Activated CD8-positive, alpha-beta memory T cell treated with anti-CD3 and anti-CD28 coated beads for 48 hours (primary cell): ENCODE results near the gene MYO3B.
"Not testable (repeated sequence)": the region's sequence is repeated elsewhere in the genome, so short reads cannot be mapped to it uniquely, and the experiment has no call there.

Experiments used
- DNase-seq, 3 experiments: peaks; one replicate each; pipeline ENCODE4 v3.0.0-alpha.2; 2020; ENCODE audit warnings: low read depth in 2 of 3, low spot score in 2 of 3

The MYO3B gene

DNA sequence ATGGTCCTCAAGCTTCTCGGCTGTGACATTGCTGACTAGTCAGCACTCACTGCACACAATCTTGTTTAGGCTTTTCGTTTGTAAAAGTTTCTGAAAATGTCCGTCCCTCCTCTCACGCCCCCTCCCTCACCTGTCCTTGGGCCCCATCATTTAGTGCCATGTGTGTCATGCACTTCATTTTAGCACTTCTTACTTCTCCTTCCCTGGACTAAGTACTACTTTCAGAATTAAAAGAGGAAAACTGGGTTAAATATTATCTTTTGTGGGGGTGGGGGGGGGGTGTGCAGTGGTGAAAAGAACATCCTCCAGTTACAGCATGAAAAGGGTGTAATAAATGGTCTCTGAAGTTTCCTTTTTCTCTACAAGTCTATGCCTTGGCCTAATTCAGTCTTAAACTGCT, 355.2 kb downstream of the MYO3B start:
- no peak for DNase-seq

DNA sequence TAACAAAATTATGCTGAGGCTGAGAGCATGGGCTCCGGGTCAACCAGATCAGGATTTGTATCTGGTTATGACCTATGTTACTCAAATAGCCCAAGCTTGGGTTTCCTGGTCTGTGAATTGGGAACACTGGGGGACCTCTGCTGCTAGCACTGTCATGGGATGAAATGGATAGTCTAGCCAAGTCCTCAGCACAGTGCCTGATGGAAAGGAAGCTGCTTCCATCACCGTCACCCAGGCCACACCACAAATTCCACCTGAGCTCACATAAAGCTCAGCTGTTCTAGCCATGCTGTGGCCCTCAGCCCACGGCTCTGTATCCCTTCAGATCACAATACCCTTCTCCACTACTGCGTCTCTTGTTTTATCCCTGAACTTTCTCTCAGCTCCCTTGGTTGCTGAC, 357.6 kb downstream of the MYO3B start:
- DNase-seq, result no peak

- DNase-seq, result no peak
These were observed 366.9 kb downstream of the MYO3B start for GRCh38 chr2:170544817-170545216.

DNA sequence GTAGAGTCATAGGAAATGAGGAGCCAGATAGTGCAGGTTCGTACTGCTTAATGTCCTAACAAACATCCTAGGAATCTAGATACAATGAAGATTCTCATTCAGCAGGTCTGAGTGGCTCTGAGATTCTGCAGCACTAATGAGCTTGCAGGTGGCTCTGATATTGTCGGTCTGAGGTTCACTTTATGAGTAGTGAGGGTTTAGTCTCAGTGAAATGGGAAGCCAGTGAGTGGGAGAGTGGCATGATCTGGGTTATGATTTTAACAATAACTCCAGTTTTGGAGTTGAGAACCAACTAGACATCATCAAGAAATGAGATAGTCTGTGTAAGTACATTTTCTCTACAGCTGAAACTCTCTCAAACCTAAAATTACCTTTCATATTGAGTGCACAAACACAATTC, 370.4 kb downstream of the MYO3B start:
- DNase-seq, result no peak

DNA sequence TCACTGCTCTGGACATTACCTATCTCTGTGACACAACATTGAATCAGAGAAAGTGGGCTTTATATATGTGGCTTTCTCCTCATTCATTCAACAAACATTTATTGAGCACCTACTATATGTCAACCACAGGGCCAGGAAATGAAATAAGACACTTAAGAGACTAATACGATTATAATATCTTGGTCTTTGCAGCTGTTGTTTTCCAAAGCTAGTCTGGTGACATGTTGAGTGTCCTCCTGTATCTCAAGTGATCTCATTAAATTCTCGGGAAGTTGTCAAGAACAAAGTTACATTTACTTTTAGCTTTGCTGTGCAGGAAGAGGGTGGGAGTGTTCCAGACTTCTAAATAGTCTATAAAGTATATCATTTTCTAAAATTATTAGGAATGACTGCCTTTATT, 372.6 kb downstream of the MYO3B start:
- DNase-seq, result no peak

DNA sequence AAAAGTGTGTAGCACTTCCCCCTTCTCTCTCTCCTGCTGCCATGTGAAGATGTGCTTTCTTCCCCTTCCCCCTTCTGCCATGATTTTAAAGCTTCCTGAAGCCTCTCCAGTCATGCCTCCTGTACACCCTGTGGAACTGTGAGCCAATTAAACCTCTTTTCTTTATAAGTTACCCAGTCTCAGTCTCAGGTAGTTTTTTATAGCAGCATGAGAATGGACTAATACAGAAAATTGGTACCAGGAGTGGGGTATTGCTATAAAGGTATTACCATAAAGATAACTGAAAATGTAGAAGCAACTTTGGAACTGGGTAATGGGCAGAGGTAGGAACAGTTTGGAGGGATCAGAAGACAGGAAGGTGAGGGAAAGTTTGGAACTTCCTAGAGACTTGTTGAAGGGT, 374.0 kb downstream of the MYO3B start:
- not testable (repeated sequence) for DNase-seq

GRCh38 chr2:170553748-170554147, 375.8 kb downstream of the MYO3B start:
- DNase-seq, result no peak

GRCh38 chr2:170554278-170554955, 376.5 kb downstream of the MYO3B start:
- no peak for DNase-seq

GRCh38 chr2:170562928-170563327, 385.0 kb downstream of the MYO3B start:
- DNase-seq, result no peak

GRCh38 chr2:170563401-170563800, 385.5 kb downstream of the MYO3B start:
- no peak for DNase-seq

DNA sequence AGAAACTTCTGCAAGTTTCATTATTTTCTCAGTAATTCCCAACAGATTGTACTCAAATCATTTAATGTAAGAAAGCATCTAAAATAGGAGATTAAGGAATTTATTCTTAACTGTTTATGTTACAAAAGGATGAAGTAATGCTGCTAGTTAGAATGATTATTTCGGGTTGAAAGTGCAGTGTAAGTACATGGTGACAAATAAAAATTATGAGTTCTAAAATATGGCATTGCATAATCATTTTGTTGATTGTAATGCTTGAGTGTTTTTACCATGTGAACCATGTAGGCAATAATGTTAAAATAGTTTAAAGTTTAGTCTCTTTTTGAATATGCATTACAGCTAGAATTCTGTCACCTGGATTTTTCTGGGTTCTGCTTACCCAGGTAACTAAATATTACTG, 388.2 kb downstream of the MYO3B start:
- DNase-seq, result no peak

- no peak for DNase-seq
These were observed 389.5 kb downstream of the MYO3B start for GRCh38 chr2:170567429-170567828.

- no peak for DNase-seq
These were observed 390.6 kb downstream of the MYO3B start for GRCh38 chr2:170568511-170568910.

DNA sequence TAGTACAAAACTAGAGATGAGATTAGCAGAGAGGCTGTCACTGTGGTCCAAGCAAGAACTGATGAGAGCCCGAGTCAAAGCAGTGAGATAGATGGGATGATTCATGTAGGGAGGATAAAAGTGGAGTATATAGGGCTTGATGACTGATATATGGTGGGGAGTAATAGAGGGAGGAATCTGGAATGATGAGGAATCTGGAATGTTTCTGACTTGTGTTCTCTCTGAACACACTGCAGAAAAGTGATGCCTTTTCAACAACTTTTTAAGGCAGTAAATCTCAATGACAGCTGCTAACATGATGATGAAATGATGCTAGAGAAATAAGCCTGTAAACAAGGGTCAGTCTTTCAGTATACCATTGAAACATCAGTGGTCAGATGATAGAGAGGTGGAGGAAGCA, 393.7 kb downstream of the MYO3B start:
- no peak for DNase-seq

GRCh38 chr2:170573671-170574070, 395.7 kb downstream of the MYO3B start:
- no peak for DNase-seq

DNA sequence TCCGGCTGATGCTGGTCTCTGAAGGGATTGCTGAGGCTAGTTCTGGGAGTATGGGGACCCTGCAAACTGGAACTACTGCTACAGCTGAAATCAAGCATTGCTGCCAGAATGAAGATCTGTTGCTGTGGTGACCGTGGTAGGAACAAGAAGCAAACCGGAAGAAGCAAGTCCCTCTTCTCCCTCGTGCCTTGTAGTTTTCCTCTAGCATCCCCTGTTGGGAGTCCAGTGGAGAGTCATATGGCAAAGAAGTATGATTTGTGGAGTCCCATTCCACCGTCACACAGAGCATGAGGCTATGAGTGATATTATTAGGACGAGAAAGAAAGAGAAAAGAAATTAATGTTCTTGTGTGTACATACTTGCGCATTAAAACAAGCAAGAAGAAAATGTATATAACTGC, 398.3 kb downstream of the MYO3B start:
- DNase-seq, result no peak

DNA sequence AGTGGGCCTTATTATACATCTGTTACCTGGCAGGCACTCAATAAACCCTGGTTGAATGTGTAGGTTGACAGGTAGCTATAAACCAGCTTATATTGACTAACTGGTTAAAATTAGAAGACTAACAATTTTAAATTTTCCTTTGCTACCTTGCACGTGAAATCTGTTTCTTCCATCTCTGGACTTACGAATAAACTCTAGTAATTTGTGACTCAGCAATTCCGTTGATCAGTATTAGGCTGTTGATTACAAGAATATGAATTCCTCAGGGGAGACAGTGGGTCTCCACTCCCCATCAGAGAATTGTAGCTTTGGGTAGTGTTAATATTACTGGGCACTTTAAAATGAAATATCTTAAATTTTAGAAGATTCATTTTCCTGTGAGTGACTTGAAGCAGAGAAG, 399.4 kb downstream of the MYO3B start:
- DNase-seq, result no peak

- DNase-seq, result no peak
These were observed 400.7 kb downstream of the MYO3B start for GRCh38 chr2:170578606-170579005.

- no peak for DNase-seq
These were observed 401.6 kb downstream of the MYO3B start for GRCh38 chr2:170579511-170579910.

DNA sequence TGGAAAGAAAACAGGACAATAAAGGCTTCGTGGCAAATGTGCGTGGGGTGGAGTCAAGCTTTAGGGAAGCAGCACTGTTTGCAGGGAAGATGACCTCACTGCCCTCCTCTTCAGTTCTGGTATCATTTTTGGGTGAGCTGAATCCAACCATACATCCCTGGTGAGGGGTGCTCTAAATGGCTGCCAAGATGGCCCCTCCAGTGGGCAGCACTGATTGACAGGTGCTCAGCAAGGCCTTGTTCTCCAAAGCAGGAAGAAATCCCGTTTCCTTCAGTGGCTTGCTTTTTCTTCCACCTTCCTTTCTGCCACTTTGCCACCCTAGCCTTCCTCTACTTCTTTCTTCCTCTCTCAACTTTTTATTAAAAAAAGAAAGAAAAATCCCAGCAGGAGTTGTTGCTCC, 404.4 kb downstream of the MYO3B start:
- no peak for DNase-seq

DNA sequence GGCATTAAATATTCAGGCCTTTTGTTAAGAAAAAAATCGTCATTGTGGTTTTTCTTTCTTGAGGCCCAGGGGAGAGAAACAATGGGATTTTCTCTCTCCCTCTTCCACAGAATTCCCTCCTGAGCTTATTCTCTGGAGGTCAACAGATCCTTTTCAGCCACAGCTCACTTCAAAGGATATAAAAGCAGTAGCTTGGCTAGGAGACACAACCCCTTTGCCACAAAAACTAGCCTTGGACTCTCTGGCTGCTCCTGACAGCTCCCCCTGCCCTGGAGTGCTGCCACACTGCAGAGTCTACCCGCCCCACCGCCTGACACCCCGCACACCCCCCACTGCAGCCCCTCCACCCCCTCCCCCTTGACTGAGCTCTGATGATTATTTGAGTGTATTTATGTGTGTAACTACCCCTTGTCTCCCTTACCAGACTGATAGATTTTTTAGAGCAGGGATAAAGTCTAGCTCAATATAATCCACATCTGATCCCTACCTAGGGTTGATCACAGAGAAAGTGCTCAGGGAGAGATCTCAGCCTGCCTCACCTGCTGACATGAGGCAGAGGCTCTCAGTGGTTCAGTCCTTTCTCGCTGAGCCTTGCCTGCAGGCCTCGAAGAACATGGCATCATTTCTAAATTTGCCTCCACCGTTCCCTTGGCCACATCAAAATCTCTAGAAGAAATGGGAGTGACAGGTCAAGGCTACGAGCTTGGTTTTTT, 405.0 kb downstream of the MYO3B start:
- DNase-seq, result no peak

- DNase-seq, result no peak
These were observed 407.1 kb downstream of the MYO3B start for GRCh38 chr2:170585067-170585466.

GRCh38 chr2:170586571-170587095, 408.7 kb downstream of the MYO3B start:
- no peak for DNase-seq
